ENCODE data around the gene PLXNB2.

Gene PLXNB2

DNA sequence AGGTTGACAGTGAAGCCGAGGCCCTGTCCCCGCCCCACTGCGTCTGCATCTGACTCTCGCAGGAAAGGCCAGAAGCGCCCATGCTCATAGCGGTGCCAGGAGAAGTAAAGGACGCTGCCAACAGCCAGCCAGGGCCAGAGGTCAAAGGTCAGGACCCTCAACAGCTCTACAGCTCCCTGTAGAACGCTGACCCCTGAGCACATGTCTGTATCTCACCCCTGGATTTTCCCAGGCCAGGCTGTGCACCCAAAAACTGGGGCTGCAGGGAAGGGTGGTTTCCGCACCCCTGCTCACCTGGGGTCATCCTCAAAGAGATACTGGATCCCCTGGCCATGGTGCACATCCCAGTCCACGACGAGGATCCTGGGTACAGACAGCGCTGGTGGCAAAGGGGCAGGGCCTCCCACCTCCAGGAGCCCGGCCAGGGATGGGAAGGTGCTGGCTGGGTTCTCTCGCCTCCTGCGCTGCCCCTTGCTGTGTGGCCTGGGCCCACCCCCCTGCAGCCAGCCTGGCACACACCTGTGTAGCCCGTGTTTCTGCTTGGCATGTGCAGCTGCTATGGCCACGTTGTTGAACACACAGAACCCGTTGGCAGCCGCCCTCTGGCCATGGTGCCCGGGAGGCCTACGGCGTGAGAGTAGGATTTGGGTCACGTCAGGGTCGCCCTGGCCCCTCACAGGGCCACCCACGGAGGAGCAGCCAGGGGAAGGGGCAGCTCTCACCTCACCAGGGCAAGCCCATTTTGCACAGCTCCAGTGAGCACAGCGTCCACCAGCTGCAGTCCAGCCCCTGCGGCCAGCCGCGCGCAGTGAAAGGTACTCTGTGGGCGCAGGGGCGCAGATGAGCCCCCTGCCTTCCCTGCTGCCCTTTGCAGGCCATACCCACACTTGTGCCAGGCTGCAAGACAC, 57.9 kb downstream of the PLXNB2 start:
- DNase-seq: no peak

DNA sequence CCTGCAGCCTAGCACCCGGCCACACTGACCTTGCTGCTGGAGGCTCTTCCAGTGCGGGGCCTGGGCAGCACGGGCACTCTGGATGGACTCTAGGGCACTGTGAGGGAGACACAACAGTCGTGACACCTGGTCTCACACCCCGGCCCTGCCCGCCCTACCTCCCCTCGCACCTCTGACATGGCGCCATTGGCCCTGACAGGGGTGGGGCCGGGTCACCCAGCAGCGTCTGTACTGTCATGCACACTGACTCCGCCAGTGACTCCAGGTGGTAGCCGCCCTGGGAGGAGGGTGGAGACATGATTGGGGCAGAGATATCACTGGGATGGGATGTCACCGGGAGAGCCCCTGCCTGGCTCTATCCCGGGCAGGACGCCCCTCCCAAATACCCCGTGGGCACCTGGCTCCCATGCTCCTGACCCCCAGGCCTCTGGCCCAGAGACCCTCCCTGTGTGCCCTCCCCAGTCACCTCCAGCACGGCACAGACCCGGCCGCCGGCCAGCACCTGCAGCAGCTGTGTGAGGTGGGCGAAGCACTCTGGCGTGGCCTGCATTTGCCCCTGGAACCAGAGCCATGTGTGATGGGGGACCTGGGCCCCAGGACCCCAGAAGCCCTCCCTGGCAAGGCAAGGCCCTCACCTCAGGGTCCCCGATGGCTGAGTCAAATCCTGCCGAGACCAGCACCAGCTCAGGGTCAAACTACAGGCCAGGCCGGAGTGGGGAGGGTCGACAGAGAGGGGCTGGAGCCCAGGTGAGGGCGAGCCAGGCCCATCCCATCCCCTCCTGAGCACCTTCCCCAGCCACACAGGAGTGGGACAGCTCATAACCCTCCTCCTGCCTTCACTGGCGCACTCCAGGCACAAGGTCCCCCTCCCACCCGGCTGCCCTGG, 59.0 kb downstream of the PLXNB2 start:
- DNase-seq: no peak

DNA sequence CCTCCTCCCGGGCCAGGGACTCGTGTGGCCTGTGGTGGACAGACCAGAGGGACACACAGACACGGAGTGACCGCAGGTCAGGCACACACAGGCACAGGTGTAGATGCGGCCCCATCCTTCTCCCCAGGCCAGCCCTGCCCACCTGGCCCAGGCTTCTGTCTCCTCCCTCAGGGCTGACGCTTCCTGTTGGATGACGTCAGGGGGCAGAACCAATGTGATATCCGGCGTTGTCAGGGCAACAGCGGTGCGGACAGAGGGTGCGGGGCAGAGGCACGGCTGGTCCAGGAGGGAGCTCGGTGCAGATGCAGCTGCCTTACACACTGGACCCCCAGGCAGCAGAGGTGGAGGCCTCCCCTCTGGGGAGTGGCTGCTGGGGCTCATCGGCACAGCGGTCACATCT, 59.7 kb downstream of the PLXNB2 start:
- peak; percentile 63 for DNase-seq

DNA sequence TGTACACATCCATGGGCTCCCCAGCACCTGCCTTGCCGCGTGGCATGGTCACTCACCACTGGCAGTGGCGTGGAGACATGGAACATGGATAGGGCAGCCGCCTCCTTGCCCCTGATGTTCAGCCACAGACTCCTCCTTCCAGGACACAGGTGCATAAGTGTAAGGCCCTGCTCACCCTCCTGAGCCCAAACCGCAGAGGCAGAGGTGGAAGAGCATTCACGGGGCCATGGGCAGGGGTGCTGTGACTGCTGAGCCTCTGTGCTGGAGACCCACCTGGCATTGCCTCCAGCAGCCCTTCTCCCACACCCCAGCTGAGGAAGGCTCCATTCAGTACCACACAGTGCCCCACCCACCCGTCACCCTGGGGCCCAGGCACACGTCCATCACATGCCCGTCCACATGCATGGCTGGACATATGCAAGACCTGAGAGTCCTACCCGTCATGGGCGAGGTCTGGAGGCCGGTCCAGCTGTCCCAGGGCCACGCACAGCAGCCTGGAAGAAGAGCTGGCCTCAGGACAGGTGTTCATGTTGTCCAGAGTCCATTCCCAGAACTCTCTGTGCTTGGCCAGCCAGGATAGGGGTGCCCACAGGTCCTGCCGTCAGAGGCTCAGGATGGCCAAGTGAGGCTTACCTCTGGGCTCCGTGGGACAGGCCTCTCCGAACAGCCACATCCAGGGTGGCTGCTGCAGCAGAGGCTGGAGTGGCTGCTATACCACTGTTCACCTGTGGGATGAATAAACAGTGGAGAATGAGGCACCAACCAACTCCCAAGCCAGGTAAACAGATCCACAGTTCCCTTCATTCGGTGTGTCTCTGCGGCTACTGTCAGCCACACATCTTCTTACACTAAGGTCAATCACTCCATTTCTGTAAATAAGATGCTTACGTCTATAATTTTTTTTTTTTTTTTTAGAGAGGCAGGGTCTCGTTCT, 60.9 kb downstream of the PLXNB2 start:
- no peak for DNase-seq

DNA sequence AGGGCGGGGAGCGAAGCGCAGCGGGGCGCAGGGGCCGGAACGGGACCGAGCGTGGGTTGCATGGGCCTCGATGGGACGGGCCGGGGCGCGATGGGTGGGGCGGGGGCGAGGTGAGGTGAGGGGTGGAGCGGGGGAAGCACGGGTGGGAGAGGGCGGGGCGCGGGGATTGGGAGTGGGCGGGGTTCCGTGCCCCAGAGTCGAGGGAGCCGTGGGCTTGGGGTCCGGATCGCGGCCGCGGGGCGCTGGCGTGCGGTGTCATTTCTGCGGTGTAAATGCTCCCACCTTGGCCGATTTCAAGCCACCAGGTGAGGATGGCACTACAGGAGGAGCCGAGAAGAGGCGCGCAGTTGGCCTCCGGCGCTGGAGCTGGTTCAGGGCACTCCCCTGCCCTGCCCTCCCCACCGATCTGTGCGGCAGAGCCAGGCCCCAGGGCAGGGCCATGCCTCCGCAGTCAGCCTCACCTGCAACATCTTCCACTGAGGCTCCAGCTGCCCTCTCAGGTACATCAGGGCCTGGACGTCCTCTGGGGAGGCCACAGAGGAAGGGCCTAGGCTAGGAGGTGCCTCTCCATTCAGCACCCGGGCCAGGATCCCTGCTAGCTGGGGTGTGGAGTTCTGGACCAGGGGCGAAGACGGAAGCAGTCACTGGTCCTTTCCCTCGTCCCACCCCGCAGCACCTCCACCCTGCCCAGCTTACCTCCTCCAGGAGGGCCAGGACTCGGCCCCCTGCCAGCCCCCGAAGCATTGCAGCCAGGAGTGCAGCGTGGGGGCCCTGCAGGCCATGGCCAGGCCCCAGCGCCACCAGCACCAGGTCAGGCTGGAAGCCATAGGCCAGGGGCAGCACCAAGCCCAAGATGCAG, 62.0 kb downstream of the PLXNB2 start:
- DNase-seq: no peak

DNA sequence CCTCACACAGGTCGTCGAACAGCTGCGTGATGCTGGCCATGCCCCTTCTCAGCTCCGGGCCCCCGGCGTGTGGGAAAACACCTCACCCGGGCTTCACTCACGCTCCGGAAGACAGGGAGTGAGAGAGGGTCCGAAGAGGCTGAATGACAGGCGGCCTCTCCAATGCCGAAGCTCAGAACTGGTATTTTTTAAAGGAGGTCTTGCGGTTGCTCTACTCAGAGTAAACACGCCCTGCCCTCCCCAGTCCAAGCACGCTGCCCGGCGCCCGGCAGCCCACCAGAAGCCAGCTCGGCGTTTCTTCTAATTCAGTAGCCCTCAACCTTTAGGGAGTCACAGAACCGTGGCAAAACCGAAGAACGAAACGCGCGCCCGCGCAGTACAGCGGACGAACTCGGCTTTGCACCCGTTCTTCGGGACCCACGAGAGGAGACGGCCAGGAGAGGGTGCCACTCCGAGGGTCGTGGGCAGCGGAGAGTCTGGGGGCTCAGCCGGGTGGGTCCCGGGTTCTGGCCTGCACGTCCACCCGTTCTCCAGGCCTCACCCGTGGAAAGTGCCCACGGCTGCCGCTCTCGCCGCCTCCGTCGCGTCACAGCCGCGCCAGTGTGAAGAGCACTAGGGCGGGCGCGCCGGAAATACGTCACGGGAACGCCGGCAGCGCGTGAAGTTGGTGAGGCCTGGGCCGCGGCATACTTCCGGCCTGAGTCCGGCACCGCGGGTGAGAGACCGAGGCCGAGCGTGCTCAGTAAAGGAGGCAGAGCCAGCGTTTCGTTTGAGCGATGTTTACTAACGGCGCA, 62.8 kb downstream of the PLXNB2 start, which contains the start of gene TUBGCP6:
Gene TUBGCP6, minus strand, starts transcription at position 604 of the 794 bp plus-strand sequence. Its CDS starts 564 bp downstream, at position 40.
- DNase-seq: peak; percentile 61

DNA sequence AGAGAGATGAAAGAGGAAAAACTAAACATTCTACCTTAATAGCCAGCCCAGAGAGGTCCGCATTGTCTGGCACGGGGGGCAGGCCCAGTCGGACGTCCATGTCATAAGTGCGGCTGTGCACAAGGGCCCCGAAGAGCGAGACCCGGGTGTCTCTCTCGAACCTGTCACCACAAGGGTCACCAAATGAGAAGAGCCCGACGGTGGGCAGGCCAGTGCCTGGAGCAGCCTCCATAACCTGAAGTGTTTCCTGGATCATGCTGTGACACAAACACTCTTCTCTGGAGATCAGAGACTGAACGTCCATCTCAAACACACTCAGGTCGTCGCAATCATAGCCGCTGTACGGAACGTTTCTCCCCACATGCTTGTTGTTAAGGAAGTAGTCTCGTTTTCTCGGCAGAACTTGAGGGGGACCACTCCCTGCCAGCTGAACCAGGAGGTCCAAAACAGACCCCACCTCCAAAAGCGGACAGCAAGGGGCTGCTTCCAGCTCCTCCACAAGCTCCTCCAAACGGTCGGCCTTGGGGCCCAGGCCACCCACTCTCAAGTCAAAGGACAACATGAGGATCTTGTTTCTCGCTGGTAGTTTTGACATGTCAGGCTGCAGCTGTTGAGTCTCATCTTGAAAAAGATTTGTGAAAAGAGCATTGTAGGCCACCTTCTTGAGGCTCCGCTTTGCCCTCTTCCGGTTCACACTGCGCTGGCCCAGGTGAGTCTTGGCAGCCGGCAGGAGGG, 63.6 kb downstream of the PLXNB2 start:
- no peak for DNase-seq

DNA sequence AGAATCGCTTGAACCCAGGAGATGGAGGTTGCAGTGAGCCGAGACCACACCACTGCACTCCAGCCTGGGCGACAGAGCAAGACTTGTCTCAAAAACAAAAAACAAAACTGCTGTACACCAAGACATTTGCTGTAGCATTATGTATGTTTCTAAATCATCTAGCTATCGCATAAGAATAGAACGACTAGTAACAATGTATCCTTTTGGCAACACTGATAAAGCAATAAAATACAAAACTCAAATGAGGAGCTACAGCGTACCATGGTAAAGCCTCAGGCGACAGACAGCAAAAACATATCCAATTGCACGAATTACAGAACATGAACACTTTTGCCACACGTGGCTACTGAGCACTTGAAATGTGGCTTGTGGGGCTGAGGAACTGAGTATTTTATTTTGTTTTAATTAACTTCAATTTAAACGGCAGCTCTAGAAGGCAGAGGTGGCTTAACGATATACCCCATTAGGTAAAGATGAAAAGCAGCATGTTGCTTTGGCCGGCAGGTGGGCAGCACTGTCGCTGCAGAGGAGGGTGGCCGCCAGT, 65.0 kb downstream of the PLXNB2 start:
- DNase-seq: no peak

DNA sequence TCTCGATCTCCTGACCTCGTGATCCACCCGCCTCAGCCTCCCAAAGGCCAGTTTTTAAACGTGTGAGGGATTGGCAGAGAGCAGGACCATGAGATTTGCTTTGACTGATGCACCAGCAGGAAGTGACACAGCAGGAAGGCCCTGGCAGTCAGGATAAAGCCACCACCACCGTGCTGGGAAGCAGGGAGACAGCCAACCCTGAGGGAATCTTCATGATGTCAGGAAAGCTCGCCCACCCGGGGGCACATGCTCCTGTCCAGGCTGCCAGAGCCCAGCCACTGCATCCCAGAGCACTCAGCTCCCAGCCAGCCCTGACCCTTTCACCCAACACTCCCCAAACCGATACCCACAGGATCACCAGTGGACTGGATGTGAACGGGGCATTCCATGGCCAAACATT, 68.7 kb downstream of the PLXNB2 start:
- no peak for DNase-seq

DNA sequence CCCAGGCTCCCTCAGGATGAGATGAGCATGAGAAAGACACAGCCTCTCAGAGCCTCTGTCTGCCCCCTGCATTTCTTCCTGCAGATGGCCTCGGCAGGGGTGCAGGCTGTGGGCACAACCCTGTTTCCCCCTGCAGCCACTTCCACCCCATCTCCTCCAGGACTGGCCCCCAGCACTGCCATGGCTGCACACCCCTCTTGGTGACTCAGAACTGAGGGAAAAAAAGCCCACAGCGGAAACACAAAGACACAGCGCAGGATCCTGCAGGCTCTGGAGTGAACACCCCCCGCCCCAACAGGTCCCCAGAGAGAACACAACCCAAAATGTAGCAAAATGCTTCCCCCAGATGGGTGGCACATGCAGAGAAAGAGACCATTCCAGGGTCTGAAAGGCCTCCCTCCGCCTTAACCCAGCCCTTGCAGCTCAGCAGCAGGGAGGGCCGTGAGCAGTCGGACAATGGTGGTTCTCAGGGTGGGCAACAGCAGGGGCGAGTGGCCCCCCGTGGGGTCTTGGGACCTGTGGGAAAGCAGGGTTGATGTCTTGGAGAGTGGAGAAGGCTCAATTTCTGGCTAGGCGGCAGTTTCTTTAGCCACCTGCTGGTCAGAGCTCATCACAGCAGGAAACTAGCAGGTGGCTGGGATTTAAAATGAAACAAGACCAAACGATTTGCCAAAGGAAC, 70.6 kb downstream of the PLXNB2 start:
- DNase-seq: no peak

DNA sequence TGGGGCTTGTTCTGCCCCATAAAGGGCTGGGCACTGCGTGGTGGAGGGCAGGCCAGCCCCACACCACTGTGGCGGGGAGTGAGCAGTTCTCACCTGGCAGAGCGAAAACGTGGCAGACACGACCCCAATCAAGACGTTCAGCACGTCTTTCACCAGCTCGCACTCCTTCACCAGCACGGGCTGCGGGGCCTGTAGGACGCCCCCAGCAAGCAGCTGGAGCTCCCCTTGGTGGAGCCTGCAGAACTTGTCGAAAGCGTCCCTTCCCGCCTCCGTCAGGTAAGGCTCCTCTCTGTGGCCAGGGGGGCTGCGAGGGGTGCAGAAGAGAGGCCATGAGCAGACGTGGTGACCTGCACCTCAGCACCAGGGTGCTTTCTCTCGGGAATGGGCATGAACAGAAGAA, 74.2 kb downstream of the PLXNB2 start:
- DNase-seq: no peak

DNA sequence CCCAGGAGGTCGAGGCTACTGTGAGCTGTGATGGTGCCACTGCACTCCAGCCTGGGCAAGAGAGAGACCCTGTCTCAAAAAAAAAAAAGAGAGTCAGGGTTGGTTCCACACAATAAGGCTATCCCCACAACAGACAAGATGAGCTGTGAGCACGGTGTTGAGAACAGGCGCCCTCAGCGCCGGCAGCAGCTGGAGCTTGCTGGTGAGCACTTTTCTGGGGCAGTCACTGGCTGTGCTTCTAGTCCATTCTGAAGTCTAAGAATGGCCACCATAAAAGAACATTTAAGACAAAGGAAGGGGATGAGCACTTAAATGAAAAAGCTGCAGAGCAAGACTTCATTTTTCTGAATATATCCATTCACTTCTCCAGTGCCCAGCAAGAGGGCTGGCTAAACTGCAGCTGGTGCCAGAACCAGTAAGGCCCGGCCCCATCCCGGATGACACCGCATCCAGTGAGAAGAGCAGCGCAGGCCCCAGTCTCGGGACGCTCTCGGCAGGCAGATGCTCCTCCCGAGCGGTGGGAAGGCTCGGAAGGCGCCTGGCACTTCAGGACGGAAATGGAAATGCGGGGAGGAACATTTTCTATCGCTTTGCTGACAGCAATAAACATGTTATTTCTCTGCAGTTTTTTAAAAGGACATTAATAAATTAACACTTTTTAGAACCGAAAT, 74.8 kb downstream of the PLXNB2 start:
- DNase-seq: no peak

DNA sequence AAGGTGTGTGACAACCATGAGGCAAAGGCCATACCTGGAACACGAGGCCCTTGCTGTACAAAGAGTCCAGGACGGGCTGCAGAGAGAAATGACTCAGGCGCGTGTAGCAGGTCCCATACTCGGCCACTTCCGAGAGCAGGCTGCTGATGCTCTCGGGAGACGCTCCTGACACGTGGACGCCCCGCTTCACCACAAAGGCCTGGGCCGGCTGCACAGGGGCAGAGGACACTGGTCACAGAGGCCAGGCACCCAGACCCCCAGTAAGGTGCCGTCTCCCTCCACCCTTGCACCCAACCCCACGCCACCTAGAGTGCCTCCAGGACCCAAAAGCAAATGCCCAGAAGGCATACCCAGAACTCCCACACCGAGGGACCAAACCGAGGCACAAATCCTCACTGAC, 78.1 kb downstream of the PLXNB2 start:
- no peak for DNase-seq

DNA sequence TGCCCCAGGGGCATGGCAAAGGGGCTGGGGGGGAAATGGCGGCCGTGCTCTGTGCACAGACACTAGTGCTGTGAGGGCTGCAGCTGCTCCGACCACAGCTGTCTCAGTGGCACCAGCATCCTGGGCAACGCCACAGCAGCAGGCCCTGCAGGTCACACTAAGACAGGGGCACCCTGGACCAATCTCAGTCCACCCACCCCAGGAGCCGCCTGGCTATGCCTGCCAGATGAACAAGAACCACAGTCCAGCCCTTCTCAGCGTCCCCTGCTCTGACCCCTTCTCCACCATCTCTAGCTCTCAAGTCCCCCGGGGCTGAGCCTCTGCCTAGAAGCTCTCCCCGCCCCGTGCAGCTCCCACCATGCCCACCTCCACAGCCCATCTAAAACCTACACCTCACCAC, 79.1 kb downstream of the PLXNB2 start:
- DNase-seq: no peak

DNA sequence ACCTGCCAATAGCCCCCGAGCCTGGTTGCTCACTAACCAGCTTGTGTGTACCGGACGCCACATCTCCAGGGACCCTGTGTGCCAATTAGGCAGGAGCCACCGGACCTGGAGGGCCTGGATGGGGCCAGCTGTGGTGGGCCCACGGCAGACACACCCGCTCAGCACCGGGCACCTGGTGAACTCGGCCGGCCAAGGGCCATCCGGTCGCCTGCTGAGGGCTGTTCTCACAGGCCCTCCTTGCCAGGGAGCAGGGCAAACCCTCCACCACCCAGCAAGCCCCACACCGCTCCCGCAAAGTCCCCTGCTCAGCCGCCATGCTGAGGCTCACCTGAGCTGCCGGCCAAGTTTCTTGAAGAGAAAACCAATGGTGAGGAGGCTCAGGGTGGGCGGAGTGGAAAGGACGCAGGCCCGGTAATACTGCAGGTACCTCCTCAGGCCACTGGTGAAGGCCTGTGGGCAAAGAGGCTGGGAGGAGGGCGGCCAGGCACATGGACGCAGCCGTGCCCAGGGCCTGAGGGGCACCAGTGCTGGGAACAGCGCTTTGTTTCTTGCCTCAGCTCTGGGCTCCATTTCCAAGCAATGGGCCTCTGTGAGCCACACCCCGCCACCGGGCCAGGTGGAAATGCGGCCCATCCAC, 79.7 kb downstream of the PLXNB2 start:
- DNase-seq: no peak

DNA sequence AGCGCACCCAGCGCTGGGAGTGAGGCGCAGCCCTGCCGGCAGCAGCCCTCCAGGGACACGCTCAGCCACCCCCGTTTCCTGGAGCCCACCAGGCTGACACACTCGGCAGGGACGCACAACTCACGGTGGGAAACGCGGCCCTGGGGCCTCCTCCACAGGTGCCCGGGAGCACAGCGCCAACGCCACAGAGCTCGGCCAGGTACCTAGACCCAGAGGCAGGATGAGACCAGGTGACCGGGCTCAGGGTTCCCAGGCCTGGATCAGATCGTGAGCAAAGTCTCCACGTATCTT, 80.6 kb downstream of the PLXNB2 start:
- DNase-seq: no peak

DNA sequence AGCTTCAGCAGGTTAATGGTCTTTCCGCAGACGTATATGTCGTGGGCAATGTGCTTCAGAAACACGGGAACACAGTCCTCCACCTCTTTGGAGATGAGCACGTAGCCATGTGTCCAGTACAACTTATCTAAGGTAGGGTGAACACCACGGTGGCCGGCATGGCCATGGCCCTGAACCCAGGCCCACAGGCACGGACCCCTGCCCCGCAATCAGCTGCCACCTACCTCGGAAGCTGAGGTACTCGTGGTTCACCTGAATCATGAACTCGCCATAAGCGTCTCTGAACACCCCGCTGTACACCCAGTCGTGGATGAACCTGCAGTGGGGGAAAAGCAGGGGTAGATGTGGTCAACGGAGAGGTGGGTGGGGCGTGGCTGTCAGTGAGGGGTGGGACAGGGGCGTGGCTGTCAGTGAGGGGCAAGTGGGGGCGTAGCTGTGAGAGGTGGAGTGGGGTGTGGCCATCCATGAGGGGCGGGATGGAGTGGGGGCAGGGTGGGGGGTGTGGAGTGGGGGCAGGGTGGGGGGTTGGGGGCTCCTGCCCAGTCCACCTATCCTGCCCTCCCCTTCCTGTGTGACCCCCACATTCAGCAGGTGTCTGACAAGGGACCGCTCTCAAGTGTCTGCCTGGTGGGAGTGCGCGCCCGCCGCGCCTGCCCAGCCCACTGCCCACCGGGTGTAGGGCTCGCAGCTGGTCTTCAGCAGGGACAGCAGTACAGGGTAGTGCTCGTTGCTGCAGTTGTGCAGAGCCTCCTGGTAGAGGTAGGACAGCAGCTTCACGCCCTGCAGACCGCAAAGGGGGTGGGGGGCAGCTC, 81.2 kb downstream of the PLXNB2 start:
- DNase-seq: no peak

All from NCI-H748 treated with DMSO at 0.1 percent for 48 hours (cell line).